RCC 7860 (cell line): ENCODE data around the gene PRPF40A.

ENCODE experiments used
- DNase-seq: peaks from one replicate; pipeline ENCODE4 v3.0.0-alpha.2; 2015; ENCODE audit warnings: low spot score
- FAIRE-seq: peaks from 2 replicates; lab custom pipeline; 2012; peaks lifted over from hg19 to GRCh38; lab: Jason Lieb, UNC

PRPF40A gene

GRCh38 chr2:152622219-152622618 lies 95.0 kb downstream of the PRPF40A start:
- no peak for DNase-seq
- no peak for FAIRE-seq

DNA sequence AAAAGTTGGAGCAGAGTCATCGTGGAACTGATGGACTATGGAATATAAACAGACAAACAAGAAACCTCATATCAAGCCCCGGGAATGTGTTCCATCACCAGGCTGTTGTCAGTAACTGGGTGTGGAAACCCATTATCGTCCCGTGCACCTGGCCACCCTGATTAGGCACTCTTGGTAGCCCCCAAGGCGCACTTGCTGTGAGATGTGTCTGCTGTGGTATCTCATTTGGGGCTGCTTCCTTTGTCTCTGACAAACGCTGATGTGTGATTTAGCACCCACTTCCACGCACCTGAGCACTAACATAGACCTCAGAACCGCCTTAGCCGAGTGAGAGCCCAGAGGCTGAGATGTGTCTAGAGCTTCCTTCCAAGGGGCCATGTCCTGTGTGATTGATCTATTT lies 96.3 kb downstream of the PRPF40A start:
- no peak for FAIRE-seq
- DNase-seq, result no peak

DNA sequence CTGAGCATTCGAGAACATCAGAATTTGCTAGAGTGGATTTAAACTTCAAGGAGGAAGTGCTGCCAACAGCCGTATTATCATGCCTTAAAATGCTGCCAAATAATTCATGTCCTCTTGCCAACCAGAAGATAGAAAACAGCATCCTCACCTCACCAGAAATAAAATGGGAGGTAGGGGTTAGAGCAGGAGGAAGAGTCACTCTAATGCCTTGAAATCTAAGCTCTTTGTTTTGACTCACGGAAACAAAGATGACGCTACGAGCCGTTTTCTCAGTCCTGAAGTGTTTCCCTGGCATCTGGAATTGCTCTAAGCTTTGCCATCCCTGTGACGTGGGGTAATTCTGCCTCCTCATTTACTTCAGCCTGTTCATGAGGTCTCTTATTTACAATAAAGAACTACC lies 97.1 kb downstream of the PRPF40A start:
- FAIRE-seq, result no peak
- no peak for DNase-seq

DNA sequence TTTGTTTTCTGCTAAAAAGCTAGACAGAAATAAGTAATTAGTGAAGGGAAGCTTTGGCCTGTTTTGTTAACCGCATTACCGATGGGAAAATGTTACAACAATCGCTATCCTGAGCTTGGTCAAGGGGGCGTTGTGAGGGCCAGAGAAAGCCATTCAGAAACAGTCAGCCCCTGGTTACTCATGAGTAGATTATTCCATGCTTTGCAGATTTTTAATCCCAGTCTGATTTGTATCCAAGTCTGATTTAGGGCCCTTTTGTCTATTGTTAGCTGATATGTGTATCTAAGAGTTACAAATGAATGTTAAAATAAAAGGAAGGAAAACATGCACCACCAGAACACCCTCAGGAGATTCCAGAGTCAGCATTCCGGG lies 99.1 kb downstream of the PRPF40A start:
- FAIRE-seq (no peak), DNase-seq (no peak)

DNA sequence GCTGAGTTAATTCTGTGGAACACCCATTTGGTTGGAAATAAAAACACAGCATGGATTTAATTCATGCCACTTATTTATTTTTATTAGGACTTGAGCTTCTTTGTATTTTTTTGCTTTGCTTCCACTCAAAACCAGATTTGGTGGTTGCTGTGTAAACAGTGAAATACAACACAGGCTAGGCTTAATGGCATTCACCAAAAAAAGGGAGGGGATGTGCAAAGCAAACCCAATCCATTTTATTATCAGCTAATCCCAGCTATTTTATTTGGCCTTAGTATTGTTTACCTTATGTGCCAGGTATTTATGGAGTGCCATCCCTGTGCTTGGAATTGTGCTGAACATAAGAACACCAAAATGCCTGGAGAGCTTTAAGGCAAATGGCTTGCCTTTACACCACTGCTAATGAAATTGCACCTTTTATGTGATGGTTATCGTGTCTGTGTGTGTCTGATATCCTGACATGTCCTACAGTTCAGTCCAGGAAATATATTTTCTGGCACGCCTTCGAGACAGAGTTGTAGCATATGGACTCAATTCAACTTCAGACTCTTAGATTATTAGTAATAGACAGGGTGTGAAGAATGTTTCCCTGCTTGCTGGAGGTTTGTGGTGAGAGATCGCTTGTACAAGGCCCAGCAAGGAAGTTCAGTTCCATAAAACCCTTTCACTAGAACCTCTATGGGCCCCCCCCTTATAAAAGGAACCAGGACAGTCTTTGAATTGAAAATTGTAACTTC lies 99.6 kb downstream of the PRPF40A start:
- DNase-seq, result no peak
- FAIRE-seq, result no peak

DNA sequence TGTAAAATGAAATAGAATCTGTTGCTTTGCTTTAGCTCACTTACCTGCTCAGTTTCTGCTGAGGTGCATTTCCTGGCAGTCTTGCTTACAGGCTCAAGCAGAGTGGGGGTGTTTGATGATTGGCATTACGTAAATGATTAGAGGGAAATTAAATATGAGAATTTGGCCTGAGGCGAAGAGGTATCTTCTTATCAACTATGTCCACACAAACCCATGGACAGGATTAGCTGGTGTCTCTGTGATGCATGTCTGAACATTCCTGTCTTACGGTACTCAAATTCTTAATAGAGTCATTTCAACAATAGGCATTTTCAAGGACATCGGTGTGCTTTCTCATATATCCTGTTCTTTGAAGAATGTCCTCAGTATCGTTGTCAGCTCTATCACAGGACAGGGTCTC lies 102.1 kb downstream of the PRPF40A start:
- DNase-seq, result no peak
- no peak for FAIRE-seq

- FAIRE-seq (no peak), DNase-seq (no peak)
Observed at GRCh38 chr2:152613235-152613634, 104.0 kb downstream of the PRPF40A start.

- peak; percentile 30 for FAIRE-seq
- DNase-seq, result peak; percentile 29
Observed at GRCh38 chr2:152611458-152612231, 105.6 kb downstream of the PRPF40A start.

DNA sequence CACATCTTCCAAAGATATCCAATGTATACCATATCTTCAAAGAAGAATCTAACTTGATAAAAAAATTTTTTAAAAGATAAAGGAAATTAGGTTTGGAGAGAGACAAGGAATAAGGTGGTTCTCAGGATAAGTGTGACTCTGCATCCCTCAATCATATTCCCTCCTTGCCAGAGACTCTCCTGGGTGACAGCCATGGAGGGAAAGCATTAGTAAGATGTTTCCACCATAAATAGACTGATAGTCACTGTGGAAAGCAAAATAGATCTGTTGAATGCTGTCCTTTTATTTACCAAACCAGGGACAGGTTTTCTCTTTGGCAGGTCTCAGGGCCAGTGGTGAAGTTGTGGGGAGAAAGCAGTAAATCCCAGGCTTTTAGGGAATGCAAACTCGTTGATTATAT lies 107.6 kb downstream of the PRPF40A start:
- FAIRE-seq (no peak), DNase-seq (no peak)

DNA sequence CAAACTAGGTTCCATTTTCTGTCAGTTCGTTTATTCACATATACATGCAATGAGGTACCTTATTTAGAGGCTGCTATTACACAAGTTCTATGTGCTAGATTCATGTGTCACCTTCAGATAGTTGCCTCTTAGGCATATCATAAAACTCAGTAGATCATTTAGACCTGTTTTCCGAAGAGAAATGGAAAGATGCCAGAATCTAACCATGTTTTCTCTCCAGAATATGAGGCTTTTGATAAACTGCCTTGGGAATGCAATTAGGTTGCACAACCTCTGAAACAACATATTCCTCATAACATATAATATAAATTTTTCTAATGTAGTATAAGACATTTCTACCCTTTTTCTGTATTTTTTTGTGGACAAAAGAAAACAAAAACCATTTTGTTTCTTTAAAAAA lies 108.1 kb downstream of the PRPF40A start:
- FAIRE-seq (no peak), DNase-seq (no peak)

- FAIRE-seq, result no peak
- no peak for DNase-seq
Observed at GRCh38 chr2:152607793-152608300, 109.4 kb downstream of the PRPF40A start.

- DNase-seq, result no peak
- no peak for FAIRE-seq
Observed at GRCh38 chr2:152606941-152607340, 110.3 kb downstream of the PRPF40A start.

DNA sequence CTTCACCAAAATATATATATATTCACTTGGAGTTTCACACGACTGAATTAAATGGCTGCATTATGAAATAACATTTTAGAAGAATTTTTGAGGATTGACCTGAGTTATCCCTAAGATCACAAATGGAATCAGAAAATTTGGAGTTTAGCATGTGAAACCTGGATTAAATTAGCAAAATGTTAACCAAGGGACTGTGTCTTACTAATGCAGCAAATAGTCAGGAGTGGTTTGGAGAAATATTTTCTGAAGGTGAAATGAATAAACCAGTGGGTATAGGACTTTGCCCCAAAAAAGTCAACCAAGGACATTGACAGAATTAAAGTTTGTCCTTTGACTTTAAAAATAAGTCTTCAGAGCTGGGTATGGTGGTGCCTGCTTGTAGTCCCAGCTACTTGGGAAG lies 111.2 kb downstream of the PRPF40A start:
- FAIRE-seq, result no peak
- DNase-seq, result no peak

DNA sequence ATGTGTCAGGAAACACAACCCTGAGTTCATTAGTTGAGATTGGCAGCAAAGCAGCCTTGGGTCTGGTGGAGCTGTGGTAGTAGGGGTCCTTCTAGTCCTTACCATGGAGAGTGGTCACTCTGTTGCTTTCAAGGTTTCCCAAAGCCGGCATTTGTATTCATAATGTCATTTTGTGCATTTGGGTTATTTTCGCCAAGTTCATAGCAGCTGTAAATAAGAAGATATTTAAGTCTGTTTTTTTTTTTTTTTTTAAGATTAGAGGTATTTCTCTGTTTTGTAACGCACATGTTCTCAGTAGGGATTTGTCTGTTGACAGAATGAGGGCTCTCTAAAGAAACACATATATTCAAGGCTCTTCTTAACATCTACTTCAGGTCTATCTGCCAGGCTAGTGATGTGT lies 114.1 kb downstream of the PRPF40A start:
- no peak for FAIRE-seq
- DNase-seq, result no peak

- no peak for DNase-seq
- FAIRE-seq, result no peak
Observed at GRCh38 chr2:152602750-152603149, 114.5 kb downstream of the PRPF40A start.
